Sigmoid colon (tissue), 7 donors: Measurements from ENCODE around the gene BNC1. TPM values are rescaled to one million over a fixed set of nuclear protein-coding genes. Genes with fewer than 3 reads are reported as not detected.
"Not testable (repeated sequence)": the region's sequence is repeated elsewhere in the genome, so short reads cannot be mapped to it uniquely, and the experiment has no call there.

Experiments used
- DNase-seq: peaks from one replicate; pipeline ENCODE4 v3.0.0-alpha.2; 2019
- H3K27ac ChIP-seq, 4 donors: fragments of 200-600 bp; sonication (generic); one replicate each; pipeline ENCODE4 v1.5.1; 2016 to 2019; ENCODE audit warnings: mild to moderate bottlenecking in 1 of 4
- H3K27me3 ChIP-seq, 3 donors: fragments of 200-600 bp; sonication (generic); one replicate each; pipeline ENCODE4 v1.5.1; 2019; ENCODE audit warnings: mild to moderate bottlenecking in 1 of 3
- H3K36me3 ChIP-seq, 4 donors: fragments of 200-600 bp; sonication (generic); one replicate each; pipeline ENCODE4 v1.5.1; 2016 to 2019
- H3K4me1 ChIP-seq, 4 donors: fragments of 200-600 bp; sonication (generic); one replicate each; pipeline ENCODE4 v1.5.1; 2017 to 2019
- H3K4me3 ChIP-seq, 4 donors: fragments of 200-600 bp; sonication (generic); one replicate each; pipeline ENCODE4 v1.5.1; 2017 to 2019; ENCODE audit warnings: mild to moderate bottlenecking in 2 of 4, moderate library complexity in 1 of 4
- H3K9me3 ChIP-seq, 4 donors: fragments of 200-600 bp in 3 of 4; sonication (generic) in 3 of 4; one replicate each; pipeline versions ENCODE4 v1.5.1 to v1.6.1; 2013 to 2019
- CTCF ChIP-seq, 4 experiments: fragments of 450-650 bp in 3 of 4; fragments of 200-600 bp in 1 of 4; IDR thresholded peaks; one replicate each; pipeline ENCODE4 v1.5.1; 2016 to 2019; ENCODE audit warnings: antibody characterized with exemption in 4 of 4, mild to moderate bottlenecking in 3 of 4, moderate library complexity in 2 of 4
- EP300 ChIP-seq, 4 donors: sonication (generic); formaldehyde crosslinking; IDR thresholded peaks; one replicate each; pipeline ENCODE4 v1.6.1; 2017; ENCODE audit warnings: antibody characterized with exemption in 4 of 4
- POLR2A ChIP-seq, 2 donors: fragments of 450-650 bp; IDR thresholded peaks; one replicate each; pipeline ENCODE4 v1.6.1; 2016; ENCODE audit warnings: antibody characterized with exemption in 2 of 2, mild to moderate bottlenecking in 2 of 2, moderate library complexity in 2 of 2
- POLR2AphosphoS5 ChIP-seq, 4 donors: sonication (generic); formaldehyde crosslinking; IDR thresholded peaks; one replicate each; pipeline ENCODE4 v1.6.1; 2017; ENCODE audit warnings: antibody characterized with exemption in 4 of 4
- WGBS, 2 donors: extraction: QIAGEN DNeasy Blood & Tissue Kit; methylation state at CpG; one replicate each; pipeline ENCODE4 v1.1.7; 2013; 5-methylcytosine and 5-hydroxymethylcytosine counted together
- intact Hi-C: fragments of 100-400 bp; cut with DNase I; formaldehyde crosslinking; loops from one replicate; pipeline ENCODE4 v1.15.1; 2023
- polyA plus RNA-seq, 3 donors: library from polyadenylated mRNA; stranded (reverse); fragments of 200-250 nt; gene quantifications; one replicate each; pipeline ENCODE4 v1.2.3, GENCODE V29; 2013
- total RNA-seq, 4 donors: library from RNA; depleted of rRNA; stranded (reverse); fragments of >200 nt; gene quantifications; one replicate each; pipeline ENCODE4 v1.1.0, GENCODE V29; 2016
- donor health status: healthy with polysubstance abuse.
- donor health status: Bipolar disorder and iron deficiency.
- donor health status: healthy.

The BNC1 gene
- total and polyA plus RNA-seq, 7 donors: under 0.01 to 0.36 (median 0.14) TPM; not detected in 2

GRCh38 chr15:83276661-83277060 lies 7.8 kb downstream of the BNC1 start:
- peaks cover 0 to 2% (median 0%) of the 10 kb centered on the region in 4 donors for H3K9me3 ChIP-seq
- H3K4me3 ChIP-seq: no peak overlapping the region
- TF ChIP-seq EP300 (IDR thresholded peaks at IDR 0.05): no peak
- no peak for TF ChIP-seq CTCF (IDR thresholded peaks at IDR 0.05)
- TF ChIP-seq POLR2A (IDR thresholded peaks at IDR 0.05): no peak
- no peak for TF ChIP-seq POLR2AphosphoS5 (IDR thresholded peaks at IDR 0.05)
- H3K27ac ChIP-seq: no peak overlapping the region
- intact Hi-C loops: no loop called here
- no peaks in the 10 kb centered on the region for H3K36me3 ChIP-seq
- peaks cover 0 to 49% (median 26%) of the 10 kb centered on the region in 3 donors for H3K27me3 ChIP-seq
- 82 to 86% methylated on average over 5 of the region's 5 CpGs for WGBS, 2 donors
- no peak for DNase-seq
- no peaks in the 10 kb centered on the region for H3K4me1 ChIP-seq

DNA sequence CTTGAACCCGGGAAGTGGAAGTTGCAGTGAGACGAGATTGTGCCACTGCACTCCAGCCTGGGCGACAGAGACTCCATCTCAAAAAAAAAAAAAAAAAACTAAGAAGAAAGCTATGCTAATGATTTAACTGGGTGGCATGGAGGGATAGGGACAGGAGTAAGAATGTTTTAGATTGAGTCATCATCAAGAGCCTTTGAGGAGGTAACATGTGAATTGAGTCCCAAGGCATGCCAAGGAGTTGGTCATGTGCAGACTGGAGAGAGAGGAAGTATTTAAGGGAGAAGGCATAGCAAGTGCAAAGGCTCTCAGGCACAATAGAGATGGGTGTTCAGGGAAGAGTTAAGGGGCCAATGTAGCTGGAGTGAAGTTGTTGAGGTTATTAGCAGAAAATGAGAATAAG lies 9.1 kb downstream of the BNC1 start:
- no peak for DNase-seq
- peaks cover 0 to 36% (median 19%) of the 10 kb centered on the region in 3 donors for H3K27me3 ChIP-seq
- no peak overlapping the region for H3K4me3 ChIP-seq
- H3K27ac ChIP-seq: no peak overlapping the region
- H3K36me3 ChIP-seq: no peaks in the 10 kb centered on the region
- H3K4me1 ChIP-seq: no peaks in the 10 kb centered on the region
- peaks cover 0 to 2% (median 0%) of the 10 kb centered on the region in 4 donors for H3K9me3 ChIP-seq
- WGBS, 2 donors: 94 to 97% methylated on average over 3 of the region's 3 CpGs
- TF ChIP-seq EP300 (IDR thresholded peaks at IDR 0.05) (no peak), CTCF (IDR thresholded peaks at IDR 0.05) (no peak), POLR2A (IDR thresholded peaks at IDR 0.05) (no peak), POLR2AphosphoS5 (IDR thresholded peaks at IDR 0.05) (no peak)
- intact Hi-C loops: no loop called here

DNA sequence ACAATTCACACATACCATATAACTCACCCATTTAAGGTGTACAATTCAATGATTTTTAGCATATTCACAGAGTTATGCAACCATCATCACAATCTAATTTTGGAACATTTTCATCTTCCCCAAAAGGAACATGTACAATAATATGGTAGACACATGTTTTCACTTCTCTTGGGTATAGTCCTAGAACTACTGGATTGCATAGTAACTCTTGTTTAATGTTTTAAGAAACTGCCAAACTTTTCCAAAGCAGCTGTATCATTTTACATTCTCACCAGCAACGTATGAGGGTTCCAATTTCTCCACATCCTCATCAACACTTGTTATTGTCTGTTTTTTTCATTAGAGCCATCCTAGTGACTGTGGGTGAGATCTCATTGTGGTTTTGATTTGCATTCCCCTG lies 14.3 kb downstream of the BNC1 start:
- DNase-seq: no peak
- intact Hi-C loops: no loop called here
- TF ChIP-seq POLR2AphosphoS5 (IDR thresholded peaks at IDR 0.05) (no peak), CTCF (IDR thresholded peaks at IDR 0.05) (no peak), EP300 (IDR thresholded peaks at IDR 0.05) (no peak), POLR2A (IDR thresholded peaks at IDR 0.05) (no peak)
- Histone ChIP-seq H3K4me3 (no peak overlapping the region), H3K9me3 (no peaks in the 10 kb centered on the region), H3K27me3 (no peaks in the 10 kb centered on the region), H3K4me1 (no peaks in the 10 kb centered on the region), H3K27ac (no peak overlapping the region), H3K36me3 (no peaks in the 10 kb centered on the region)
- 10 to 47% methylated on average over 1 of the region's 1 CpG for WGBS, 2 donors

DNA sequence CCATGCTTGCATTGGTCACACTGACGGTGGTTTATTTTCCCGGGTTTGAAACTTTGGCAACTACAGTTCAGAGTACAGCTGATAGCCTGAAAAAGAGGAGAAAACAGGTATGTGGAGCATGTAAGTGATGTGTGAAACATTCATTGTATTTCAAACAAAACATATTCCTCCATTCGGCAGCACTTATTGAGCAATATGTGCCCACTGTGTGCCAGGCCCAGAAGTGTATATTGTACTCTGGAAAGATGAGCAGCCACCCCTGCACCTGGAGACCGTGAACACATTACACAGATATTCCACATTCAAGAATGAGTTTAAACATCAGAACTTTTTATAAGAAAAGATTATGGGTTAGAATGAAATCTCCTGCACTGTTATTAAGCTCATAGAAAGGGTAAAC lies 16.3 kb downstream of the BNC1 start:
- Histone ChIP-seq H3K9me3 (no peaks in the 10 kb centered on the region), H3K27ac (no peak overlapping the region), H3K4me1 (no peaks in the 10 kb centered on the region), H3K36me3 (no peaks in the 10 kb centered on the region), H3K27me3 (no peaks in the 10 kb centered on the region), H3K4me3 (no peak overlapping the region)
- no peak for TF ChIP-seq POLR2AphosphoS5 (IDR thresholded peaks at IDR 0.05)
- no peak for TF ChIP-seq CTCF (IDR thresholded peaks at IDR 0.05)
- no peak for TF ChIP-seq POLR2A (IDR thresholded peaks at IDR 0.05)
- no peak for TF ChIP-seq EP300 (IDR thresholded peaks at IDR 0.05)
- intact Hi-C loops: no loop called here
- 81 to 86% methylated on average over 4 of the region's 4 CpGs for WGBS, 2 donors
- no peak for DNase-seq

- WGBS, 2 donors: 69 to 85% methylated on average over 7 of the region's 7 CpGs
- intact Hi-C loops: no loop called here
- H3K4me3 ChIP-seq: no peak overlapping the region
Observed at GRCh38 chr15:83262594-83263315, 21.7 kb downstream of the BNC1 start.

DNA sequence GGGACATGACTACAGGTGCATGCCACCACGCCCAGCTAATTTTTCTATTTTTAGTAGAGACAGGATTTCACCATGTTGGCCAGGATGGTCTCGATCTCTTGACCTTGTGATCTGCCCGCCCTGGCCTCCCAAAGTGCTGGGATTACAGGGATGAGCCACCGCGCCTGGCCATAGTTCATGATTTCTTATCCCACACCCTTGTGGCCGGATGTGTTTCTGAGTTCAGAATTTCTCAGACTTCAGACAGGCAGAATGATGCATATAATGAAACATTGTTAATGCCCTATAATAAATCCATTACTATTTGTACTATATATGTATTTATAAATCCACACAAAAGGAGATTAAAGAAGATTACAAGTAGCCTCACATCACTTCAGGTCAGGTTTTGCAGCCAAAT lies 22.3 kb downstream of the BNC1 start:
- not testable (repeated sequence) for H3K27ac ChIP-seq
- 73 to 92% methylated on average over 6 of the region's 6 CpGs for WGBS, 2 donors

More at GRCh38 chr15:83262594-83263315, 21.7 kb downstream of the BNC1 start:
- no peak for DNase-seq
- H3K36me3 ChIP-seq: no peaks in the 10 kb centered on the region
- H3K27ac ChIP-seq: no peak overlapping the region
- no peaks in the 10 kb centered on the region for H3K27me3 ChIP-seq
- TF ChIP-seq POLR2AphosphoS5 (IDR thresholded peaks at IDR 0.05) (no peak), EP300 (IDR thresholded peaks at IDR 0.05) (no peak), POLR2A (IDR thresholded peaks at IDR 0.05) (no peak), CTCF (IDR thresholded peaks at IDR 0.05) (no peak)
- no peaks in the 10 kb centered on the region for H3K9me3 ChIP-seq
- no peaks in the 10 kb centered on the region for H3K4me1 ChIP-seq

More for the DNA sequence above, 22.3 kb downstream of the BNC1 start:
- DNase-seq, H3K27me3 ChIP-seq, intact Hi-C loops, H3K9me3 ChIP-seq, H3K36me3 ChIP-seq, H3K4me3 ChIP-seq, H3K4me1 ChIP-seq: not testable (repeated sequence)
